K562 (cell line): ENCODE measurements around the gene SAE1. TPM values are rescaled to one million over a fixed set of nuclear protein-coding genes. Genes with fewer than 3 reads are reported as not detected.

ENCODE experiments used
- CHD2 ChIP-seq: IDR thresholded peaks from 2 replicates; pipeline ENCODE4 v1.6.1; 2011; ENCODE audit warnings: low read depth, low read length
- CREM ChIP-seq: IDR thresholded peaks from 2 replicates; pipeline ENCODE4 v1.6.1; 2014; ENCODE audit warnings: antibody characterized with exemption, low read depth
- DPF2 ChIP-seq: fragments of 450-650 bp; IDR thresholded peaks from 2 replicates; pipeline ENCODE4 v1.6.1; 2016
- FOXK1 ChIP-seq: sonication (generic); formaldehyde crosslinking; IDR thresholded peaks from 2 replicates; pipeline ENCODE4 v1.8.0; 2022; ENCODE audit warnings: missing genetic modification reagents, mild to moderate bottlenecking, borderline replicate concordance
- HDAC6 ChIP-seq: IDR thresholded peaks from 2 replicates; pipeline ENCODE4 v1.6.1; 2012; ENCODE audit warnings: low read depth, mild to moderate bottlenecking, control low read depth, inconsistent platforms, low read length, moderate library complexity
- JUND ChIP-seq, 2 experiments: IDR thresholded peaks; 2 replicates in 1 of 2; 3 replicates in 1 of 2; pipeline ENCODE4 v1.6.1; 2011; ENCODE audit warnings: borderline replicate concordance in 2 of 2, low read depth in 2 of 2, low read length in 2 of 2, improper control_type of control experiment in 1 of 2, missing biosample characterization in 1 of 2, missing genetic modification characterization in 1 of 2, missing genetic modification reagents in 1 of 2
- MAZ ChIP-seq, 2 experiments: fragments of 450-650 bp in 1 of 2; sonication (generic) in 1 of 2; formaldehyde crosslinking; IDR thresholded peaks in 1 of 2; conservative IDR thresholded peaks in 1 of 2; 2 replicates each; pipeline versions ENCODE4 v1.4.0 to v1.5.0; 2020; ENCODE audit warnings: mild to moderate bottlenecking in 1 of 2, missing genetic modification reagents in 1 of 2
- MXI1 ChIP-seq: IDR thresholded peaks from 2 replicates; pipeline ENCODE4 v1.6.1; 2011; ENCODE audit warnings: low read depth, mild to moderate bottlenecking, improper control_type of control experiment, low read length
- NCOR1 ChIP-seq: fragments of 450-650 bp; IDR thresholded peaks from 2 replicates; pipeline ENCODE4 v1.6.1; 2016; ENCODE audit warnings: mild to moderate bottlenecking, moderate library complexity
- NRF1 ChIP-seq, 2 experiments: fragments of 450-650 bp; IDR thresholded peaks in 1 of 2; conservative IDR thresholded peaks in 1 of 2; 2 replicates each; pipeline ENCODE4 v1.6.1; 2014; ENCODE audit warnings: mild to moderate bottlenecking in 2 of 2
- PBX2 ChIP-seq, 2 experiments: IDR thresholded peaks in 1 of 2; conservative IDR thresholded peaks in 1 of 2; 2 replicates each; pipeline ENCODE4 v1.6.1; 2016; ENCODE audit warnings: low read depth in 2 of 2, mild to moderate bottlenecking in 1 of 2, missing compliant biosample characterization in 1 of 2, missing genetic modification characterization in 1 of 2, moderate library complexity in 1 of 2
- POLR2G ChIP-seq: fragments of 200-400 bp; formaldehyde crosslinking; IDR thresholded peaks from 2 replicates; pipeline ENCODE4 v1.6.1; 2017; ENCODE audit warnings: low read depth, mild to moderate bottlenecking, antibody characterized with exemption, low read length, moderate library complexity
- RB1 ChIP-seq: fragments of 450-650 bp; IDR thresholded peaks from 2 replicates; pipeline ENCODE4 v1.6.1; 2017; ENCODE audit warnings: low read depth, mild to moderate bottlenecking
- RNF2 ChIP-seq: sonication (generic); IDR thresholded peaks from 2 replicates; pipeline ENCODE4 v1.6.1; 2016
- TAL1 ChIP-seq: fragments of 450-650 bp; IDR thresholded peaks from 2 replicates; pipeline ENCODE4 v1.6.1; 2016; ENCODE audit warnings: mild to moderate bottlenecking
- THRB ChIP-seq: fragments of 450-650 bp; formaldehyde crosslinking; conservative IDR thresholded peaks from 2 replicates; pipeline ENCODE4 v1.4.0; 2022; ENCODE audit warnings: mild to moderate bottlenecking, missing genetic modification characterization
- YY1 ChIP-seq, 3 experiments: IDR thresholded peaks; 2 replicates each; pipeline ENCODE4 v1.6.1; 2011; ENCODE audit warnings: low read length in 2 of 3, mild to moderate bottlenecking in 2 of 3, moderate library complexity in 2 of 3, borderline replicate concordance in 1 of 3, control low read depth in 1 of 3, low read depth in 1 of 3; ENCODE audit not compliant: insufficient read depth in 3 of 3, insufficient replicate concordance in 2 of 3, control insufficient read depth in 1 of 3, insufficient read length in 1 of 3; ENCODE audit errors: extremely low read depth in 1 of 3
- ZFP91 ChIP-seq: sonication (generic); formaldehyde crosslinking; IDR thresholded peaks from 2 replicates; pipeline ENCODE4 v1.8.0; 2022; ENCODE audit warnings: mild to moderate bottlenecking, missing genetic modification reagents
- ZNF253 ChIP-seq: fragments of 250-450 bp; sonication (Bioruptor Pico); conservative IDR thresholded peaks from 2 replicates; pipeline ENCODE4 v1.6.1; 2021; ENCODE audit warnings: mild to moderate bottlenecking
- polyA plus RNA-seq, 8 experiments: library from polyadenylated mRNA; depleted of rRNA in 4 of 8; stranded (reverse) in 5 of 8; unstranded in 3 of 8; fragments of >200 nt; fragmentation: Nextera tagmentation in 2 of 8; fragmentation: Illumina TruSeq in 1 of 8; extraction: Ambion mirVana in 2 of 8; extraction: Trizol in 1 of 8; gene quantifications; 2 replicates each; pipeline versions ENCODE4 v1.2.1 to v1.2.3, GENCODE V29; 2011 to 2014; ENCODE audit warnings: inconsistent platforms in 1 of 8, missing spikeins in 1 of 8
- total RNA-seq, 7 experiments: library from RNA; depleted of rRNA in 6 of 7; stranded (reverse); fragments of >200 nt in 6 of 7; fragmentation: Illumina TruSeq in 2 of 7; extraction: Trizol in 2 of 7; gene quantifications; 2 replicates each; pipeline versions ENCODE4 v1.2.1 to v1.2.3, GENCODE V29; 2011 to 2021; ENCODE audit warnings: low replicate concordance in 1 of 7

SAE1 gene
- total and polyA plus RNA-seq, 9 of the 15 experiments (the other 6 are each of a cell fraction or from before 2014, with no cell fraction given), result 82.8 to 299 (median 217) TPM

- TF ChIP-seq PBX2 (CRISPR knock-in tag; IDR thresholded peaks at IDR 0.05; ENCODE audit: low read depth) (no peak), PBX2 (tag; conservative IDR thresholded peaks at IDR 0.05; ENCODE audit: low read depth) (0 out of 2 replicates have a peak, but pooled peaks have one; percentile 5), THRB (CRISPR knock-in tag) (peak; percentile 81), RB1 (0 out of 2 replicates have a peak, but pooled peaks have one; percentile 30), RNF2 (peak; percentile 70; the same call in 1 of the 2 replicates), POLR2G (peak; percentile 71), FOXK1 (CRISPR knock-in tag) (peak; percentile 71; the same call in 1 of the 2 replicates), NCOR1 (peak; percentile 67), YY1 (IDR thresholded peaks at IDR 0.05; ENCODE audit: borderline replicate concordance in 1 of 3, control insufficient read depth in 1 of 3, extremely low read depth in 1 of 3, insufficient read depth in 3 of 3, insufficient read length in 1 of 3, insufficient replicate concordance in 2 of 3, low read depth in 1 of 3, low read length in 2 of 3) (peak in 2 of 3 experiments; percentile 89 to 93), CHD2 (peak; percentile 27; the same call in 1 of the 2 replicates), MAZ (CRISPR knock-in tag; conservative IDR thresholded peaks at IDR 0.05 in 1 of 2, IDR thresholded peaks at IDR 0.05 in 1 of 2) (peak; percentile 81 to 84; a peak in 3 of 4 replicates), NRF1 (conservative IDR thresholded peaks at IDR 0.05 in 1 of 2, IDR thresholded peaks at IDR 0.05 in 1 of 2) (peak; percentile 79 to 83), HDAC6 (peak; percentile 74; the same call in 1 of the 2 replicates), TAL1 (0 out of 2 replicates have a peak, but pooled peaks have one; percentile 5), ZNF253 (CRISPR knock-in tag) (no peak), DPF2 (peak; percentile 77), JUND (IDR thresholded peaks at IDR 0.05; ENCODE audit: borderline replicate concordance, low read depth, low read length) (peak; percentile 99), JUND (tag; IDR thresholded peaks at IDR 0.05; ENCODE audit: borderline replicate concordance, low read depth, low read length) (peak; percentile 93), ZFP91 (0 out of 2 replicates have a peak, but pooled peaks have one; percentile 31), CREM (peak; percentile 67), MXI1 (no peak)
Measured at GRCh38 chr19:47240996-47241918, 110.6 kb downstream of the SAE1 start (continued).
